ENCODE data around the gene SLC4A11. TPM values are rescaled to one million over a fixed set of nuclear protein-coding genes. Genes with fewer than 3 reads are reported as not detected.

The SLC4A11 gene
- total RNA-seq, 1 donor from 2014 or later, result 5.0 TPM

- no peaks in the 10 kb centered on the region for H3K27me3 ChIP-seq (ENCODE audit: low read depth)
- intact Hi-C loops (cut with DNase I), result no loop called here
- ATAC-seq, result no peak
- peak; percentile 16 for DNase-seq
- H3K27ac ChIP-seq, result no peak overlapping the region
- H3K36me3 ChIP-seq, result peaks cover 96% of the 10 kb centered on the region
- no peaks in the 10 kb centered on the region for H3K9me3 ChIP-seq
- no peaks in the 10 kb centered on the region for H3K4me1 ChIP-seq
- TF ChIP-seq CTCF (IDR thresholded peaks at IDR 0.05), result no peak
- no peak overlapping the region for H3K4me3 ChIP-seq
These were observed 44.2 kb downstream of the SLC4A11 start for GRCh38 chr20:3194617-3195280.

- H3K27me3 ChIP-seq (ENCODE audit: low read depth), result no peaks in the 10 kb centered on the region
- no peak overlapping the region for H3K27ac ChIP-seq
- H3K9me3 ChIP-seq, result no peaks in the 10 kb centered on the region
- TF ChIP-seq CTCF (IDR thresholded peaks at IDR 0.05), result no peak
- no peaks in the 10 kb centered on the region for H3K4me1 ChIP-seq
- no peak overlapping the region for H3K4me3 ChIP-seq
- ATAC-seq (peak in 1 of 2 donors; percentile 5), DNase-seq (peak; percentile 20)
- peaks cover 95% of the 10 kb centered on the region for H3K36me3 ChIP-seq
- intact Hi-C loops (cut with DNase I), result no loop called here
These were observed 45.0 kb downstream of the SLC4A11 start for GRCh38 chr20:3193806-3194616.

- peaks cover 91% of the 10 kb centered on the region for H3K36me3 ChIP-seq
- H3K4me3 ChIP-seq, result no peak overlapping the region
- H3K27ac ChIP-seq, result no peak overlapping the region
- no peak for ATAC-seq
- no peaks in the 10 kb centered on the region for H3K9me3 ChIP-seq
- no peaks in the 10 kb centered on the region for H3K27me3 ChIP-seq (ENCODE audit: low read depth)
- H3K4me1 ChIP-seq, result no peaks in the 10 kb centered on the region
- TF ChIP-seq CTCF (IDR thresholded peaks at IDR 0.05), result no peak
- DNase-seq, result peak; percentile 35
- intact Hi-C loops (cut with DNase I), result no loop called here
These were observed 46.6 kb downstream of the SLC4A11 start for GRCh38 chr20:3192226-3193015.

GRCh38 chr20:3190681-3191111 lies 48.3 kb downstream of the SLC4A11 start:
- DNase-seq (peak; percentile 43), ATAC-seq (no peak)
- intact Hi-C loops (cut with DNase I), result no loop called here
- no peak overlapping the region for H3K27ac ChIP-seq
- H3K36me3 ChIP-seq, result peaks cover 77% of the 10 kb centered on the region
- H3K4me1 ChIP-seq, result no peaks in the 10 kb centered on the region
- no peak overlapping the region for H3K4me3 ChIP-seq
- H3K9me3 ChIP-seq, result no peaks in the 10 kb centered on the region
- TF ChIP-seq CTCF (IDR thresholded peaks at IDR 0.05), result no peak
- no peaks in the 10 kb centered on the region for H3K27me3 ChIP-seq (ENCODE audit: low read depth)

GRCh38 chr20:3189561-3190131 lies 49.3 kb downstream of the SLC4A11 start:
- peaks cover 66% of the 10 kb centered on the region for H3K36me3 ChIP-seq
- ATAC-seq (no peak), DNase-seq (no peak)
- no peak overlapping the region for H3K4me3 ChIP-seq
- no peaks in the 10 kb centered on the region for H3K9me3 ChIP-seq
- no peaks in the 10 kb centered on the region for H3K4me1 ChIP-seq
- intact Hi-C loops (cut with DNase I), result no loop called here
- no peak for TF ChIP-seq CTCF (IDR thresholded peaks at IDR 0.05)
- H3K27ac ChIP-seq, result no peak overlapping the region
- no peaks in the 10 kb centered on the region for H3K27me3 ChIP-seq (ENCODE audit: low read depth)
